Lung (tissue), 12 donors: ENCODE results near the gene TPX2. TPM values are rescaled to one million over a fixed set of nuclear protein-coding genes. Genes with fewer than 3 reads are reported as not detected.

Experiments used
- ATAC-seq: fragments of 200-7000 bp; cut with Tn5 transposase; one replicate; pipeline ENCODE4 v1.9.1; 2020; ENCODE audit warnings: moderate number of reproducible peaks; ENCODE audit not compliant: insufficient read depth, low FRiP score
- DNase-seq, 3 donors: peaks; one replicate each; pipeline ENCODE4 v3.0.0-alpha.2; 2013 to 2017
- H3K27ac ChIP-seq, 2 donors: one replicate each; pipeline ENCODE4 v1.5.1; 2013; ENCODE audit warnings: mild to moderate bottlenecking in 2 of 2, moderate library complexity in 2 of 2, control low read depth in 1 of 2, inconsistent platforms in 1 of 2, low read depth in 1 of 2, low read length in 1 of 2
- H3K27me3 ChIP-seq, 3 donors: one replicate each; pipeline ENCODE4 v1.5.1; 2013; ENCODE audit warnings: low read length in 2 of 3; ENCODE audit not compliant: control insufficient read depth in 3 of 3, insufficient read depth in 3 of 3
- H3K36me3 ChIP-seq, 4 donors: one replicate each; pipeline ENCODE4 v1.5.1; 2013; ENCODE audit warnings: low read length in 4 of 4, mild to moderate bottlenecking in 1 of 4, moderate library complexity in 1 of 4; ENCODE audit not compliant: control insufficient read depth in 4 of 4, insufficient read depth in 4 of 4
- H3K4me1 ChIP-seq, 5 donors: one replicate each; pipeline ENCODE4 v1.5.1; 2013; ENCODE audit warnings: low read length in 5 of 5, mild to moderate bottlenecking in 2 of 5, moderate library complexity in 1 of 5; ENCODE audit not compliant: control insufficient read depth in 5 of 5, insufficient read depth in 5 of 5
- H3K4me3 ChIP-seq: one replicate; pipeline ENCODE4 v1.5.1; 2013; ENCODE audit warnings: mild to moderate bottlenecking, control low read depth, moderate library complexity
- H3K9ac ChIP-seq, 2 donors: one replicate each; pipeline ENCODE4 v1.5.1; 2013; ENCODE audit warnings: low read length in 2 of 2, control low read depth in 1 of 2; ENCODE audit not compliant: insufficient read depth in 1 of 2
- H3K9me3 ChIP-seq, 4 donors: one replicate each; pipeline ENCODE4 v1.5.1; 2013; ENCODE audit warnings: low read length in 3 of 4, mild to moderate bottlenecking in 1 of 4, moderate library complexity in 1 of 4; ENCODE audit not compliant: control insufficient read depth in 4 of 4, insufficient read depth in 3 of 4
- WGBS, 2 donors: extraction: QIAGEN DNeasy Blood & Tissue Kit; methylation state at CpG; one replicate each; pipeline ENCODE4 v1.1.7; 2013; 5-methylcytosine and 5-hydroxymethylcytosine counted together
- polyA plus RNA-seq, 2 donors: library from polyadenylated mRNA; stranded (reverse); fragments of 200-250 nt; gene quantifications; one replicate each; pipeline ENCODE4 v1.2.1, GENCODE V29; 2013
- total RNA-seq, 2 donors: library from RNA; depleted of rRNA in 1 of 2; stranded (reverse); fragments of >200 nt in 1 of 2; gene quantifications; one replicate each; pipeline ENCODE4 v1.2.1, GENCODE V29; 2014 to 2021
- TF ChIP-seq, protein P1 (sequence below): IDR thresholded peaks from 2 replicates; pipeline ENCODE4 v1.5.1; 2012; ENCODE audit warnings: mild to moderate bottlenecking; ENCODE audit errors: control extremely low read depth, extremely low read depth
- donor health status: control.
- donor health status: control.
- donor health status: Bipolar disorder and iron deficiency.
- donor health status: healthy.
- donor health status: DM: yes; HTN: yes; CAD: no.

TPX2 gene
- total and polyA plus RNA-seq, 4 donors = 1.6 to 6.5 (median 2.0) TPM

DNA sequence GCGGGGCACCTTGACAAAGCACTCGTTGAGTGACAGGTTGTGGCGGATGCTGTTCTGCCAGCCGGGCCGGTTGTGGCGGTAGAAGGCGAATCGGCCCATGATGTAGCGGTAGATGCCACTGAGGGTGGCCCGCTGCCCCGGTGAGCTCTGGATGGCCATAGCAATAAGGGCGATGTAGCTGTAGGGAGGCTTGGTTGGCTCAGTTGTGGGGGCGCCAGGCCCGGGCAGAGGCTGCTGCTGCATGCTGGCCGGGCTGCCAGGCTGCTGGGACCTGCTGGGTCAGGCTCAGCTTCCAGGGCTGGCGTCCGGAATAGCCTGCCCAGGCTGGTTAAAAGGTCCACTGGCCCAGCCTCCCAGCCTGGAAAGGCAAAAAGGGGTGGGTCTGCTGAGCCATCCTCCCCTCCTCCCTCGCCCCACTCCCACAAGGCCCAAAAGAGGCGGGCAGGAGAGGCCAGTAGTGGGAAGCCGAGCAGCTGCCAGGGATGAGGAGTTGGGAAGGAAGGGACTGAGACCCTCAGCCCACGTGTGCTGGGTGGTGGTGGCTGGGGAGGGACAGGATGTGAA, 106.3 kb downstream of the TPX2 start, which contains the start of gene FOXS1:
Gene FOXS1 (minus strand): TSS at position 305 of the 564 bp plus-strand sequence. CDS start 62 bp downstream, at position 243.
- Histone ChIP-seq H3K27ac (peak within 1 kb of the TSS; percentile 0 to 30), H3K4me1 (peaks cover 0 to 51% (median 20%) of the 10 kb centered on the region in 5 donors), H3K4me3 (no peak within 1 kb of the TSS), H3K36me3 (no peaks in the 10 kb centered on the region), H3K9me3 (no peaks in the 10 kb centered on the region), H3K27me3 (peaks cover 0 to 12% (median 3%) of the 10 kb centered on the region in 3 donors), H3K9ac (peak within 1 kb of the TSS in 1 of 2 donors; percentile 11)
- DNase-seq (peak; percentile 69 to 86 (median 76)), ATAC-seq (no peak)
- 68 to 82% methylated on average over 21 of the region's 21 CpGs for WGBS, 2 donors
- TF ChIP-seq, protein P1, sequence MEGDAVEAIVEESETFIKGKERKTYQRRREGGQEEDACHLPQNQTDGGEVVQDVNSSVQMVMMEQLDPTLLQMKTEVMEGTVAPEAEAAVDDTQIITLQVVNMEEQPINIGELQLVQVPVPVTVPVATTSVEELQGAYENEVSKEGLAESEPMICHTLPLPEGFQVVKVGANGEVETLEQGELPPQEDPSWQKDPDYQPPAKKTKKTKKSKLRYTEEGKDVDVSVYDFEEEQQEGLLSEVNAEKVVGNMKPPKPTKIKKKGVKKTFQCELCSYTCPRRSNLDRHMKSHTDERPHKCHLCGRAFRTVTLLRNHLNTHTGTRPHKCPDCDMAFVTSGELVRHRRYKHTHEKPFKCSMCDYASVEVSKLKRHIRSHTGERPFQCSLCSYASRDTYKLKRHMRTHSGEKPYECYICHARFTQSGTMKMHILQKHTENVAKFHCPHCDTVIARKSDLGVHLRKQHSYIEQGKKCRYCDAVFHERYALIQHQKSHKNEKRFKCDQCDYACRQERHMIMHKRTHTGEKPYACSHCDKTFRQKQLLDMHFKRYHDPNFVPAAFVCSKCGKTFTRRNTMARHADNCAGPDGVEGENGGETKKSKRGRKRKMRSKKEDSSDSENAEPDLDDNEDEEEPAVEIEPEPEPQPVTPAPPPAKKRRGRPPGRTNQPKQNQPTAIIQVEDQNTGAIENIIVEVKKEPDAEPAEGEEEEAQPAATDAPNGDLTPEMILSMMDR = no peak

DNA sequence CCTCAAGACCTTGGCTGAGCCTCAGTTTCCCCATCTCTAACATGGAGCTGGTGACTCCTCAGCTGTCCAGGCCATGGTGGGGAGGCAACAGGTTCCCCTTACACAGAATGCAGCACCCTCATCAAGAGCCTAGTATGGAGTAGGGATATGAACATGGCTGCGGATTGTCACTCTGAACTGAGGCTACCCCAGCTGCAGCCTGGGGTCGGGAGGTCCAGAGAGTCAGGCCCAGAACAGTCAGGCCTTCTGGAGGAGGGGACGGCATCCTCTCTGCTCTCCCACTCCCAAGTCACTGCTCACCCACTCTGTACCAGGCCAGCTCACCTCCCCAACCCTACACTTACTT, 107.7 kb downstream of the TPX2 start:
- H3K4me1 ChIP-seq = peaks cover 0 to 39% (median 17%) of the 10 kb centered on the region in 5 donors
- no peak overlapping the region for H3K27ac ChIP-seq
- H3K9me3 ChIP-seq = no peaks in the 10 kb centered on the region
- TF ChIP-seq, protein P1 = no peak
- H3K36me3 ChIP-seq = no peaks in the 10 kb centered on the region
- DNase-seq = no peak
- no peak for ATAC-seq
- H3K9ac ChIP-seq = no peak overlapping the region
- no peak overlapping the region for H3K4me3 ChIP-seq
- H3K27me3 ChIP-seq = peaks cover 0 to 21% (median 6%) of the 10 kb centered on the region in 3 donors
- WGBS, 2 donors = 68 to 69% methylated on average over 3 of the region's 3 CpGs

DNA sequence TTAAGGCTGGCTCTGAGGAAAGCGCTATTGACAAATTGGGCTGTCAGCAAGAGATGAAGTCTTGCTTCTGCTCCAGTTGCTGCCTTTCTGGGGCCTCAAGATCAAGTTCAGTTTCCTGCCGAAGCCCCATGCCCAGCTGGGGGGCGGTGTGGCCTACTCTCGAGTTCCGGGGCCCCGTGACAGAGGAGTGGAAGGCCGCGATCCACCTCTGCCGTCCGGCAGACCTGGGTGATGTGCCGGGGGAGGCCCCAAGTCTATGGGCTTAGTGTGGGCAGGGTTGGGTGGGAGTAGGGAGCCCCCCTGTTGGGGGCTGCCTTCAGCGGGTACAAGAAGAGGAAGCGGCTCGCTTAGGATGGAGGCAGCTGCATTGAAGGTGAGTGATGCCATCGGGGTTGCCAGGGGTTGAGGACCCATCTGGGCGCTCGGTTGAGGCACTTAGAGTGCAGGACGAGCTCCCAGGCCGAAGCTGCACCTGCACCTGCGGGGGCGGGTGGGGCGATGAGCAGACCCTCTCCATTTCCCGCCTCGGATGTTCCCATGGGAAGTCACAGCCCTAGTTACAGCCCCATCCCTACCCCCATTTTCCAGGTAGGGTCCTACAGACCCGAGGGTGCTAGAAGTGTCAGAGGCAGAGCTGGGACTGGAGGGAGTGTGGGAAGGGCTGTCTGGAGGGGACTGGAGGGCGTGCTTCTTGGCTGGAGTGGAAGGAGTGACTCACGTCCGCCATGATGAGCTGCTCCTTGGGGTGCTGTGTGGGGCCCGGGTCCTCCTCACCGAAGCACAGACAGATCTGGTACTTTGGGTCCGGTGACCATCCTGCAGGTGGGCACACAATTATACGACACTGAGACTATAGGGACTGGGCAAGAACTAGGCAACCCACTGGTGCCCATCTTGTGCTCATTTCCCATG, 109.3 kb downstream of the TPX2 start:
- H3K9ac ChIP-seq = no peak overlapping the region
- no peak overlapping the region for H3K4me3 ChIP-seq
- WGBS, 2 donors = 82 to 84% methylated on average over 32 of the region's 32 CpGs
- H3K9me3 ChIP-seq = no peaks in the 10 kb centered on the region
- H3K36me3 ChIP-seq = no peaks in the 10 kb centered on the region
- H3K27ac ChIP-seq = no peak overlapping the region
- no peak for ATAC-seq
- H3K27me3 ChIP-seq = peaks cover 0 to 21% (median 6%) of the 10 kb centered on the region in 3 donors
- H3K4me1 ChIP-seq = peaks cover 0 to 23% (median 3%) of the 10 kb centered on the region in 5 donors
- TF ChIP-seq, protein P1 = no peak
- no peak for DNase-seq
